Hypothalamus (tissue), 51 donors: ENCODE measurements around the gene SELPLG.
"Not testable (repeated sequence)": the region's sequence is repeated elsewhere in the genome, so short reads cannot be mapped to it uniquely, and the experiment has no call there.

Experiments
- DNase-seq, 51 donors: peaks; one replicate each; lab custom pipeline; 2025; lab: John Stamatoyannopoulos, UW

Gene SELPLG

DNA sequence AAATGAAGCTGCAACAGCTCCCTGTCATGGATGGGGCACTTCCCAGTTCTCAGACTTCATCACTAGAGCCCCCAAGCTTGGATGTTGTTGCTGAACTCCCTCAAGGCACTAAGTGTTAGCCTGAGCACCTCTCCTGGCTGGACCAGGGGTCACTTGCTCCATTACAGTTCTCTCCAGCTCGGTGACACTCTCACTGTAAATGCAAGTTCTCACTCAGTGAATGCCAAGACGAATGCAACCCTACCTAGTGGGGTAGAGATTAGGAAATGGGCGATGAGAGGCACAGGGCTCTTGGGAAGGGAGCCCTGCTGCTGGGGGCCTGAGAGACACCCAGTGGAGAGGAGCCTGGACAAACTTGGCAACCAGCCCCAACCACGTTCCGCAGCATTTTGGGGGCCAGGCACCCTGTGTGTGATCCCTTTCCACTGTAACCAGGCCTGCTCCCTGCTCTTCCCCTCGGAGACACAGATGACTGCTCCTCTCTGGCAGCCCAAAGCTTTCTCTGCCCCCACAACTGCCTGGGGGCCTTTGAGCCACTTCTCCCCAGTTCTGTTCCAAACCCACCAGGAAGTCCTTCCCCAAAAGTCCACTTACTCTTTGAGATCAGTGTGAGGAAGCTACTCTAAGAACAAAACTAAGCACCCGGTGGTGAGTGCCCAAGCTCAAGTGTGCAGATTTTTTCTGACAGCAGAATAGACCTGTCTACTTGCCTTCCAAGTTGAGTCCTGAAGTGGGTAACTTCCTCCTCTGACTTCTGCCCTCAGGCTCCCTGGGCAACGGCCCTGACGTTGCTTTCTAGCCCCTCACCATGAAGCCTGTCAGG lies 8.0 kb upstream of the SELPLG start:
- peak in 1 of 51 donors; percentile 23 for DNase-seq

DNA sequence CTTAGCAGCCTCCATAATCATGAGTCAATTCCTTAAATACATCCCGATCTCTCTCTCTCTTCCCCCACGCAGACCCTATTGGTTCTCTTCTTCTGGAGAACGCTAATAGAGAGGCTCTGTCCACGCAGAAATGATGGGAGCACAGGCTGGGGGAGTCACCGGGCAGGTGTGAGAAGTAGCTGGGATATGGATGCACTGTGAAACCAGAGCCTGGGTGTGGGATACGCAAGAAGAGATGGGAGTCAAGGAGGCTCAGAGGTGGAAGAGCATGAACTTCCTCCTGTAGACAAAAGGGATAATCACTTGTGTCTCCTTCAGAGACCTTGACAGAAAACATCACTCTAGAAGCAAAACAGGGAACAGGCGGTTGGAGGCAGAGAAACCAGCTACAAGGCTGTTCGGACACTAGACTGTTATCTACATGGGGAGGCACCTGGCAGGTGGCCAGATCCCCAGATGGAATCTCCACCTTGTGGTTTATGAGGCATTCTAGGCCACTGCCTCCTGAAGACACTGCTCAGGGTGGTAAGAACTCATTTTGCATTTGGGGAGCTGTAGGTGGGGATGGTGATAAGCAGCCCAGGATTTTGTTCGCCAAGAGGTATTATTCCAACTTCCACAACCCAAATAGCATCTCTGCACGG lies 7.2 kb upstream of the SELPLG start:
- DNase-seq = peak in 1 of 51 donors; percentile 19

DNA sequence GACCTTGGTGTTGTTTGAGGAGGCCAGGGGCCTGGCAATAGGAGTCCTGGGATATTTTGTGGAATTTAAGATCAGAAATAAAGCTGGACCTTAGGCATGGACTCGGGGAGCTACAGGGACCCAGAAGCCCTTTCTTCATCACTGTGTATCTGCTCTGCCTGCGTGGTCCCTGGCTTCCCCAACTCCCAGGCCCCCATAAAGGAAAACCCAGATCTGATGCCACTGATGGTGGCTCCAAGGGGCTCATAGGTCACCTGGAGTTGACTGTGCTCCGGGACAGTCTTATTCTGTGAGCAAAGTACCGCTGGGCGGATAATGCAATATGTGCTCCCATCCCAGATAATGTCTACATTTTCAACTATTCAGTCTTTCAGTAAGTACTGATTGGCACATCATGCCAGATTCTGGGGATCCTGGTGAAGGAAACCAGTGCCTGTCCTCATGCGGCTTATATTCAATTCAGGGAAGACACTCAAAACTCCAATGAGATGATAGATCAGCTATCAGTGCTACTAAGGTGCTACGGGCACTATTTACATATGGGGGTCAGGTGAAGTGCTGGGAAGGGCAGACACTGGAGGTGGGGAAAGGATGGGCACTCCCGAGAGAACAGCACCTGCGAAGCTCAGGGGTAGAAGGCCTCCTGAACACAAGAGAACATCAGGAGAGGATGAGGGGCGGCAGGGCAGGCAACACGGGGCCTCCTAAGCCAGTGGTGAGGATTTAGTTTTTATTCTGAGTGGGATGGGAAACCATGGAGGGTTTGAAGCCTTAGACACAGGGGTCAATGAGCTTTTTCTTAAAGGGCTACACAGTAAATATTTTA lies 5.5 kb upstream of the SELPLG start:
- no peak for DNase-seq

DNA sequence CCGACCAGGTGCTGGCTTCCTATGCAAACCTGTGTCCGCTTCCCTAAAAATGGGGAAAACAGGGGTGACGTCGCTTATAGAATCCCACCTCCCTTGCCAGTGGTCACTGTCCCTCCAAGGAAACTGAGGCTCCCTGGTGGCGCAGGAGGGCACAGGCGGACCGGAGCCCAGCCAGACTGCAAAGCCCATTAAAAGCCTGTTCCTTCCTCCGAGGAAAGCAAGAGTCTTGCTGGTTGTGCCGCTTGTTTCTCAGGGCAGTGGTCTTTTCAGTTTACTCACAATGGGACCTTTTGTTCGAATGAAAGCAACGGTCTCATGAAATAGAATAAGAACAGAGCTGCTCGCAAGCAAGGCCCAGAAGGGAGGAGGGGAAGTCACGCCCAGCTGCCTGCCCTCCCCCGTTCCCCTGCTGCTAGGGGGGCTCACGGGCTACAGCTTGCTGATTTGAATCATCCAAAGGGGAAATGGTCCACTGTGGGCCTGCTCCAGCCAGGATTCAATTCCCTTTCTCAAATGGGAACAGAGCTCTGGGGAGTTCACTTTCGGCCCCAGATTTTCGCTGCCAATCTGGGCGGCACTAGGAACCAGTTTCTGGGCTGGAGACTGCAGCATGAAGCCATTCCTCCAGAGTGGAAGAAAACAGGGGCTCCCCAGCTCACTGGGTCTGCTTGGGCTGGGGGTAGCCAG lies 4.6 kb upstream of the SELPLG start:
- DNase-seq = peak in 44 of 51 donors; percentile 27 to 91 (median 67)

DNA sequence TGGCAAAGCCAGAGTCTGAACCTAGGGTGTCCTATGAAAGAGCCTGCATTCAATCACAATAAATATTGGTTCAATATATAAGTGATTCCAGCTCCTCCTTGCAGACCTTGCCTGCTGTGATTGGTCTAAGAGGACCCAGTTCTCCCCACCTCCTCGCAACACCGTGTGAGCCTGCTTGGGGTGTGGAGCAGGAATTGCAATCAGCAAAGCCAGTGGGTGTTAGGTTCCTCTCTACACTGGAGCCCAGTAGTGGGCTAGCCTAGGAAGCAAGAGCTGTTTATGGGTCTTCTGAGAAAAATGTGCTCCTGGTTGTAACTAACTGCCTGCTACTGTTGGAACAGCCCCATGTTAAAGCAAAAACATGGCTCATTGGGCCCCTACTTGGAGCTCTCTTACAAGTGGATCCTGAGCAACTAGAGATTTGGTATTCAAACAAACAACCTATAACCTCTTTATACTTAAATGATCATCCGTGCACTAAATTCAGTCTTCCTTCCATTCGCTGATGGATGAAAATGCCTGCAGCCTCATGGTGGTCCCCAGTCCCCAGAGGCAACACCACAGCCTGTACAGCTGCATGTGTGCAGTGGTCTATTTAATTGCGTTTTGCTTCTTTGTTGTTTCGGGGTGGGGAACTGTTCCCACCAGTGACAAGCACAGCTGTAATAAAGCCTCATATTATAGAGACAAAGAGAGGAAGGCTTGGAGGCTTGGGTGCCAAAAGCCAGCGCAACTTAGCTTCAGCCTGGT lies 3.7 kb upstream of the SELPLG start:
- DNase-seq = peak in 1 of 51 donors; percentile 11

DNA sequence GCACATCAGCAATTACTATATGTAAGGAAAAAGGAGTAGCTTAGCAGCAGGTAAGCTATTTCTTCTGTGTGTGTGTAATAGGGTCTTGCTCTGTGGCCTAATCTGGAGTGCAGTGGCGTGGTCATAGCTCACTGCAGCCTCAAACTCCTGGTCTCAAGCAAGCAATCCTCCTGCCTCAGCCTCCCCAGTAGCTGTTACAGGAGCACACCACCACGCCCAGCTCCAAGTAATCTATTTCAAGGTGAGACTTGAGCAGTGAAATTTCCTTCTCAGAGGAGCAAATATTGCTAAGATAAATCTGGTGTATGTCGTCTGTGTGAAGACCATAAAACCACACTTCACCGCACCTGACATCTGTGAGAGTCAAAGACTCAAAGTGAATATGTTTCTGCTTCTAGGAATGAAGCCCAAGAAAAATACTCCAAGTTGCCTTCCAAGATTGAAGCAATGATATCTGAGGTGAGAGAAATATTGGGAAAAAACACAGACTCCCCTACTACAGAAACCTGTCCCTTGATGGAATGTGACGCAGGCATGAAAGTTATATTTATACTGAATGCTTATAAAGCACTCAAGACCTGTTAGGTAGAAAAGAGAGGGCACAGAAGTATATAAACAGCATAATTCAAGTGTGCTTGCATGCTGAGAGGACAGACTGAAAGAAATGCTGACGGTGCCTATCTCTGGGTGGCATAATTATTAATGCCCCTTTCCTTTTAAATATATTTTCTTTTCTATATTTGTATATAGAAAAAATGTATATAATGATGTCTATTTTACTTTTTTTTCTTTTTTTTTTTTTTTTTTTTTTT lies 2.5 kb upstream of the SELPLG start:
- DNase-seq = no peak

DNA sequence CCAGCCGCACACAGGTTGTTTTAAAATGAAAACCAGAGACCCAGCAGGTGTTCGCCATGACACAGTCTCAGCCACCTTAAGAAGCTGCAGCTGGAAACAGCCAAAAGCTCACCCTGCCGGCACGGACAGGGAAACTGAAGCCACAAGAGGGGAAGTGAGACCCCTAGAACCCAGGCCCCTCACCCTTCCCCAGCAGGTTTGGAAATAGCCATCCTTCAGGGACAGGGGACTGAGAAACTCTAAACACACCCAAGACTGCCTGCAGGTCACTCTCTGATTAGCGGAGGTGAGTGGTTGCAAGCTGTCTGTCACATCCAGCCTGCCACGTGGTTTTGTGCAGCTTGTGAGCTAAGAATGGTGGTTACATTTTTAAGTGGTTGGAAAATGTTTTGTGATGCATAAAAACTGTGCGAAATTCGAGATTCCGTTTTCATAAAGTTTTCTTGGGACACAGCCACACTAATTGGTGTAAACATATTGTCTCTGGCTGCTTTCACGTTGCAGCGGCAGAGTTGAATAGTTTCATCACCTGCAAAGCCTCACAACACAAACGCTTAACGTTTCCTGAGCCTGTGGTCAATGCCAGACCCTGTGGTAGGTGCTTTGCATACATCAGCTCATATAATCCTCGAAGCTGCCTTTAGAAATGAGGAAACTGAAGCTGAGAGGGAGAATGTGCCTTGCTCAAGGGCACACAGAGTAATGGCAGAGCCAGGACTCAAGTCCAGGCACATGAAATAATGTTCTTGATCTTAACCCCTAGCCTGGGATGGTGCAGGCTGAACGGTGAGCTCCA lies 1.7 kb upstream of the SELPLG start:
- DNase-seq = no peak

DNA sequence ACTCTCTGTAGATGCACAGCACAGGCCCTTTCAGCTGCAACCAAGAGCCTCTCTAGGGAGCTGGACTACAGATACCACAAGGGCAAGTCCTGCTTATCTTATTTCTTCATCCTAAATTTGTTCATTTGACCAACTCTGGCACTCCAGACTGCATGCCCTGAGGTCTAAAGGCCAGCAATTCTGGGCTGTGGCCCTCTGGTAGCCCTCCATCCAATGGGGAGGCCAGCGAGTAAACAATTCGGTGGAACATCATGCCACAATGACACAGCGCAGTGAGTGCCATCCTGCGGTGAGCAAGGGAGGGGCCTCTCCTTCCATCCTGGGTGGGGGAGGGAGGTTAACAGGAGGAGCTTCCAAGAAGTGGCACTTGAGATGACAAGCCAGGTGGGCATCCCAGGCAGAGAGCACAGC lies 652 bp upstream of the SELPLG start:
- peak in 2 of 51 donors; percentile 15 to 30 for DNase-seq

DNA sequence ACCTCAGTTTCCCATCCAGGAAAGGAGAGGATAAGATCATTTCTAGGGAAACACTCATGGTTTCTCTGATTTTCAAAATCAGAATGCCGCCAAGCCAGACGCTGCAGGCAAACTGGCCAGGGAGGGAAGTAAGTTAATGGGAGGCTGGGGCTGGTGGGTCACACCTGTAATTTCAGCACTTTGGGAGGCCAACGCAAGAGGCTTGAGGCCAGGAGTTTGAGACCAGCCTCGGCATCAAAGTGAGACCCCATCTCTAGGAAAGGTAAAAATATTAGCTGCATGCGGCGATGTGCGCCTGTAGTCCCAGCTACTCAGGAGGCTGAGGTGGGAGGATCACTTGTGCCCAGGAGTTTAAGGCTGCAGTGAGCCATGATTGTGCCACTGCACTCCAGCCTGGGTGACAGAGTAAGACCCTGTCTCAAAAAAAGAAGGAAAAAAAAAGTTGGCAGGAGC lies 587 bp downstream of the SELPLG start:
- DNase-seq = no peak

DNA sequence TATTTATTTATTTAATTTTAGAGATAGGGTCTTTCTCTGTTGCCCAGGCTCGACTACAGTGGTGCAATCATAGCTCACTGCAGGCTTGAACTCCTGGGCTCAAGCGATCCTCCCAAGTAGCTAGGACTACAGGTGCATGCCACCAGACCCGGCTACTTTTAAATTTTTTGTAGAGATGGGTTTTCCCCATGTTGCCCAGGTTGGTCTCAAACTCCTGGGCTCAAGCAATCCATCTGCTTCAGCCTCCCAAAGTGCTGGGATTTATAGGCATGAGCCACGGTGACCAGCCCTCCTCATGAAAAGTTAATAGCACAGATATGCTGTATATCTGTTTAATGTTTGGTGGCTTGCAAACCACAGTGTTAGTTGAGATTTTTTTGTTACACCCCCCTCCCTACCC lies 2.4 kb downstream of the SELPLG start:
- not testable (repeated sequence) for DNase-seq

DNA sequence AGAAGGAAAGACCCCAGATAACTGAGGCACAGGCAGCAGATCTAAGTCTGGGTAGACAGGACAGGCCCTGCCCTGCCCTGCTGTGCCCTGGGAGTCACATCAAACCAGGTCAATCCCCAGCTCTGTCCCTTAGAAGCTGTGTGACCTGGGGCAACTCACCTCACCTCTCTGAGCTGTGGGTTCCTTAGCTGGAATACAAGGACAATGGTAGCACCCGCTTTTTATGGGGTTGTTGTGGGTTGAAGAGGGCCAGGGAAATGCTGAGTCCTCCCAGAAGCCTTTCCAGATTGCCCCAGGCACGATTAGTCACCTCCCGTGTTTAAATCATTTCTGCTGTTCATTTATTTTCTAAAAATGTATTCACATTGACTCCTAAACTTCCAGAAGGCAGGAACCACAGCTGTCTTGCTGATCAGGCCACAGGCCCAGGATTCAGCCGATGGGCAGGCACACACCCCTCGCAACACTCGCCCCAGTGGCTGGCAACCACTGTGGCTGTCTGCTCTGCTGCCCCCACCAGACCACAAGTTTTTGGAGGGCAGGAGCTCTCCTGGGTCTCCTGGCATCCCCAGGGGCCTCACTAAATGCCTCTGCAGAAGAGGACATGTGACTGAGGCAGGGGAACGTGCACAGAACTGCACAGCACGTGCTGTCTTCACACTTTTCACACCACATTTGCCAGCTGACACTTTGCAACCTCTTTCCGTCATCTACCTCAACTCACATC lies 3.0 kb downstream of the SELPLG start:
- DNase-seq = no peak

DNA sequence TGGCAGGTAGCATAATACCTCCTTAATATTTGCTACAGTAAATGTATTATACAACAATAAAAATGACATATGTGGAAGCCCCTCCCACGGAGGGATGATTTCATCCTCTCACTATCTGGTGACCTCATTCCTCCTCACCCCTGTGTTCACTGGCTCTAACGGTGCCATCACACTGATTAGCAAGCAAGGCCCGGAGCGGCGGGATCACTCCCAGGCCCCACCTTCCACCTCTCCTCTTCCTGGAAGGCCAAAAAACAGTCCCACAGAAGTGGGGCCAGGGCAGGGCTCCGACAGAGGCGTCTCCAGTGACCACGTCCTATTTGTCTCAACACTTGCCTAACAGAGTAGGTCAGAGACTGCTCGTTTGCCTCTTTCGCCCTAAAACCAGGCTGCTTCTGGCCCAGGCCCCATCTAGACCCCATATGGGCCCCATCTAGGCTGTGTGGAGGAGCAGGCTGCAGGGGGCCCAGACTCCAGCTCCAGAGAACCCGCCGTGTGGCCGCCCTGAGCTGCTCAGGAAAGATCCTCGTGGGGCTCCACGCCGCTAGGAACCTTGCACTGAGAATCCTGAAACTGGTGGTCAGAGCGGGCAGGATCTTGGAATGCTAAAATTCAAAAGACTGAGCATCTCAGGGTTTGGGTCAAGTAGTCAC lies 3.7 kb downstream of the SELPLG start:
- no peak for DNase-seq

DNA sequence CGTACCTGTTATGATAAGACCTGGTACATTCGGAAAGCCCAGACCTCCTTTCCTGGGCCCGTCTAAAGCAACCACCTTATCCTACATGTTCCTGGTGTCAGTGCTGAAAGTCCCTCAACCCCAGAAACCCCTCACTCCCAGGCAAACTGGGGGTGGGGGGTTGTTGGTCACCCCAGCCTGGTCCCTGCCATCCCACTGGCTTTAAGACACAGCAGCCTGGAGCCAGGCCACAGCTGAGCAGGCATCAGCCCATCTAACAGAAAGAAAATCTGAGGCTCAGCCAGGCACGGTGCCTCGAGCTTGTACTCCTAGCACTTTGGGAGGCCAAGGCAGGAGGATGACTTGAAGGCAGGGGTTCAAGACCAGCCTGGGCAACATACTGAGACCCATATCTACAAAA lies 4.5 kb downstream of the SELPLG start:
- no peak for DNase-seq

DNA sequence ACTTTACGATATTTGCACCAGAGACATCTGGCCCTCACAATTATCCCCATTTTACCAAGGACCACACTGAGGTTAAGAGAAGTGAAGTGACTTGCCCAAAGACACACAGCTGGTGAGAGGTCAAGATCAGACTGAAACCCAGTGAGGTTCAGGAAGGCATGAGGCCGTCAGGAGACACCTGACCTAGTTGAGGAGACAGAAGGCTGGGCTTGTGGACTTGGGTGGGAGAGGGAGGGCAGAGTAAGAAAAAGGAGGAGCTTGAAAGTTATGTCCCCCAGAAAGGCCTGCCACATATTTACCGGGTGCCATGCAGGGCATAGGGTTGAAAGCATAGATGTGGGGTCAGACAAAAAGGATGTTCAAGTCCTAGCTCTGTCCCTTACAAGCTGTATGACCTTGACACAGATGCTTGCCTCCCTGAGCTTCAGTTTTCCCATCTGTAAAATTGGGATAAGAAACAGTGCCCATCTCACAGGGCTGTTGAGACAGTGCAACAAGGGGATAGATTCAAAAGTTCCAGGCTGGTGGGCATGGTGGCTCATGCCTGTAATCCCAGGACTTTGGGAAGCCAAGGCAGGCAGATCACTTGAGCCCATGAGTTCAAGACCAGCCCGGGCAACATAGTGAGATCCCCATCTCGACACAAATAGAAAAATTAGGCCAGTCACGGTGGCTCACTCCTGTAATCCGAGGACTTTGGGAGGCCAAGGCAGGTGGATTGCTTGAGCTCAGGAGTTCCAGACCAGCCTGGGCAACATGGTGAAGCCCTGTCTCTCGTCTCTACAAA lies 6.4 kb downstream of the SELPLG start:
- DNase-seq = no peak

DNA sequence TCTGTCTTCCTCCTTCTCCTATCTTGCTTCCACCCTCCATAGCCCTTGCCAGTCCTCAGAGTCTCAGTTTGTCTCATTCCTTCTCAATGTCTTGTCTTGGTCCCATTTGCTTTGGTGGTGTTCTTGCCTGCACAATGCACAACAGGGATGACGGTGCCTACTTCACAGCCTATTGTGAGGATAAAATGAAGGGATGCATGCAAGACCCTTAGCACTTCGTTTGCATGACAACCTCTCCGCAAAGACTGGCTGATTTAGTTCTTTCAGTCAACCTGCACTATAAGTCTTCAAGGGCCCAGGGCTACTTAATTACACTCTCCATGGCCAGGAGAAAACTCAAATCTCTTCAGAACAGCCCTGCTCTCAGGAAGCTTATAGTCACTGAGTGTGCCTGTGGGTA lies 8.5 kb downstream of the SELPLG start:
- no peak for DNase-seq

DNA sequence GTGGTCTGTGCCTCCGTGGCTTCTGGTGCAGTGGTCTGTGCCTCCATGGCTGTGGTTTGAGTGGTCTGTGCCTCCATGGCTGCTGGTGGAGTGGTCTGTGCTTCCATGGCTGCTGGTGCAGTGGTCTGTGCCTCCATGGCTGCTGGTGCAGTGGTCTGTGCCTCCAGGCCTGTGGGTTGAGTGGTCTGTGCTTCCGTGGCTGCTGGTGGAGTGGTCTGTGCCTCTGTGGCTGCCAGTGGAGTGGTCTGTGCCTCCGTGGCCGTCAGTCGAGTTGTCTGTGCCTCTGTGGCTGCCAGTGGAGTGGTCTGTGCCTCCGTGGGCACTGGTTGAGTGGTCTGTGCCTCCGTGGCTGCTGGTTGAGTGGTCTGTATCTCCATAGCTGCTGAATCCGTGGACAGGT lies 10.1 kb downstream of the SELPLG start:
- no peak for DNase-seq
